WTC11 (cell line): ENCODE results near the gene RABAC1.

Source experiments
- ESRRA ChIP-seq: sonication (generic); formaldehyde crosslinking; IDR thresholded peaks from 2 replicates; pipeline ENCODE4 v1.8.1; 2022; ENCODE audit warnings: mild to moderate bottlenecking, missing genetic modification reagents, borderline replicate concordance
- NR1H2 ChIP-seq: sonication (generic); formaldehyde crosslinking; IDR thresholded peaks from 2 replicates; pipeline ENCODE4 v1.9.0; 2021; ENCODE audit warnings: mild to moderate bottlenecking, moderate library complexity, missing genetic modification reagents
- TF ChIP-seq, protein P1 (sequence below): fragments of 200-600 bp; IDR thresholded peaks from 2 replicates; pipeline ENCODE4 v1.8.0; 2022; ENCODE audit warnings: antibody characterized with exemption
- TF ChIP-seq, protein P2 (sequence below): sonication (generic); formaldehyde crosslinking; IDR thresholded peaks from 2 replicates; pipeline ENCODE4 v1.8.0; 2022; ENCODE audit warnings: mild to moderate bottlenecking, missing genetic modification reagents
- TF ChIP-seq, protein P3 (sequence below): sonication (generic); formaldehyde crosslinking; IDR thresholded peaks from 2 replicates; pipeline ENCODE4 v1.8.1; 2023; ENCODE audit warnings: mild to moderate bottlenecking, missing genetic modification reagents, borderline replicate concordance
- TF ChIP-seq, protein P4 (sequence below): sonication (generic); formaldehyde crosslinking; IDR thresholded peaks from 2 replicates; pipeline ENCODE4 v1.8.1; 2023; ENCODE audit warnings: mild to moderate bottlenecking, missing genetic modification reagents
- TF ChIP-seq, protein P5 (sequence below): sonication (generic); formaldehyde crosslinking; IDR thresholded peaks from 2 replicates; pipeline ENCODE4 v1.8.0; 2022; ENCODE audit warnings: mild to moderate bottlenecking, missing genetic modification reagents

DNA sequence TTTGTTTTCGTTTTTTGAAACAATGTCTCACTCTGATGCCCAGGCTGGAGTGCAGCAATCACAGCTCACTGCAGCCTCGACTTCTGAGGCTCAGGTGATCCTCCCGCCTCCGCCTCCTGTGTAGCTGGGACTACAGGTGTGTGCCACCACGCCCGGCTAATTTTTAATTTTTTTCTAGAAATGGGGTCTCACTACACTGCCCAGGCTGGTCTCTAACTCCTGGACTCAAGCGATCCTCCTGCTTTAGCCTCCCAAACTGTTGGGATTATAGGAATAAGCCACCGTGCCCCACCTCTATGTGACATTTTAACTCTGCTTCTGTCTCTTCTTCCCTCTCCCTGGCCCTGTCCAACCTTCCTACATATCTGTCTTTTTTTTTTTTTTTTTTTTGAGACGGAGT, 29.8 kb upstream of the RABAC1 start:
- TF ChIP-seq, protein P1, sequence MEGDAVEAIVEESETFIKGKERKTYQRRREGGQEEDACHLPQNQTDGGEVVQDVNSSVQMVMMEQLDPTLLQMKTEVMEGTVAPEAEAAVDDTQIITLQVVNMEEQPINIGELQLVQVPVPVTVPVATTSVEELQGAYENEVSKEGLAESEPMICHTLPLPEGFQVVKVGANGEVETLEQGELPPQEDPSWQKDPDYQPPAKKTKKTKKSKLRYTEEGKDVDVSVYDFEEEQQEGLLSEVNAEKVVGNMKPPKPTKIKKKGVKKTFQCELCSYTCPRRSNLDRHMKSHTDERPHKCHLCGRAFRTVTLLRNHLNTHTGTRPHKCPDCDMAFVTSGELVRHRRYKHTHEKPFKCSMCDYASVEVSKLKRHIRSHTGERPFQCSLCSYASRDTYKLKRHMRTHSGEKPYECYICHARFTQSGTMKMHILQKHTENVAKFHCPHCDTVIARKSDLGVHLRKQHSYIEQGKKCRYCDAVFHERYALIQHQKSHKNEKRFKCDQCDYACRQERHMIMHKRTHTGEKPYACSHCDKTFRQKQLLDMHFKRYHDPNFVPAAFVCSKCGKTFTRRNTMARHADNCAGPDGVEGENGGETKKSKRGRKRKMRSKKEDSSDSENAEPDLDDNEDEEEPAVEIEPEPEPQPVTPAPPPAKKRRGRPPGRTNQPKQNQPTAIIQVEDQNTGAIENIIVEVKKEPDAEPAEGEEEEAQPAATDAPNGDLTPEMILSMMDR, result no peak
- TF ChIP-seq, protein P2, sequence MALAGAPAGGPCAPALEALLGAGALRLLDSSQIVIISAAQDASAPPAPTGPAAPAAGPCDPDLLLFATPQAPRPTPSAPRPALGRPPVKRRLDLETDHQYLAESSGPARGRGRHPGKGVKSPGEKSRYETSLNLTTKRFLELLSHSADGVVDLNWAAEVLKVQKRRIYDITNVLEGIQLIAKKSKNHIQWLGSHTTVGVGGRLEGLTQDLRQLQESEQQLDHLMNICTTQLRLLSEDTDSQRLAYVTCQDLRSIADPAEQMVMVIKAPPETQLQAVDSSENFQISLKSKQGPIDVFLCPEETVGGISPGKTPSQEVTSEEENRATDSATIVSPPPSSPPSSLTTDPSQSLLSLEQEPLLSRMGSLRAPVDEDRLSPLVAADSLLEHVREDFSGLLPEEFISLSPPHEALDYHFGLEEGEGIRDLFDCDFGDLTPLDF (CRISPR knock-in tag), result no peak
- TF ChIP-seq ESRRA (CRISPR knock-in tag) (no peak), NR1H2 (CRISPR knock-in tag) (no peak)
- TF ChIP-seq, protein P3, sequence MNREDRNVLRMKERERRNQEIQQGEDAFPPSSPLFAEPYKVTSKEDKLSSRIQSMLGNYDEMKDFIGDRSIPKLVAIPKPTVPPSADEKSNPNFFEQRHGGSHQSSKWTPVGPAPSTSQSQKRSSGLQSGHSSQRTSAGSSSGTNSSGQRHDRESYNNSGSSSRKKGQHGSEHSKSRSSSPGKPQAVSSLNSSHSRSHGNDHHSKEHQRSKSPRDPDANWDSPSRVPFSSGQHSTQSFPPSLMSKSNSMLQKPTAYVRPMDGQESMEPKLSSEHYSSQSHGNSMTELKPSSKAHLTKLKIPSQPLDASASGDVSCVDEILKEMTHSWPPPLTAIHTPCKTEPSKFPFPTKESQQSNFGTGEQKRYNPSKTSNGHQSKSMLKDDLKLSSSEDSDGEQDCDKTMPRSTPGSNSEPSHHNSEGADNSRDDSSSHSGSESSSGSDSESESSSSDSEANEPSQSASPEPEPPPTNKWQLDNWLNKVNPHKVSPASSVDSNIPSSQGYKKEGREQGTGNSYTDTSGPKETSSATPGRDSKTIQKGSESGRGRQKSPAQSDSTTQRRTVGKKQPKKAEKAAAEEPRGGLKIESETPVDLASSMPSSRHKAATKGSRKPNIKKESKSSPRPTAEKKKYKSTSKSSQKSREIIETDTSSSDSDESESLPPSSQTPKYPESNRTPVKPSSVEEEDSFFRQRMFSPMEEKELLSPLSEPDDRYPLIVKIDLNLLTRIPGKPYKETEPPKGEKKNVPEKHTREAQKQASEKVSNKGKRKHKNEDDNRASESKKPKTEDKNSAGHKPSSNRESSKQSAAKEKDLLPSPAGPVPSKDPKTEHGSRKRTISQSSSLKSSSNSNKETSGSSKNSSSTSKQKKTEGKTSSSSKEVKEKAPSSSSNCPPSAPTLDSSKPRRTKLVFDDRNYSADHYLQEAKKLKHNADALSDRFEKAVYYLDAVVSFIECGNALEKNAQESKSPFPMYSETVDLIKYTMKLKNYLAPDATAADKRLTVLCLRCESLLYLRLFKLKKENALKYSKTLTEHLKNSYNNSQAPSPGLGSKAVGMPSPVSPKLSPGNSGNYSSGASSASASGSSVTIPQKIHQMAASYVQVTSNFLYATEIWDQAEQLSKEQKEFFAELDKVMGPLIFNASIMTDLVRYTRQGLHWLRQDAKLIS (CRISPR knock-in tag), result no peak
- TF ChIP-seq, protein P4, sequence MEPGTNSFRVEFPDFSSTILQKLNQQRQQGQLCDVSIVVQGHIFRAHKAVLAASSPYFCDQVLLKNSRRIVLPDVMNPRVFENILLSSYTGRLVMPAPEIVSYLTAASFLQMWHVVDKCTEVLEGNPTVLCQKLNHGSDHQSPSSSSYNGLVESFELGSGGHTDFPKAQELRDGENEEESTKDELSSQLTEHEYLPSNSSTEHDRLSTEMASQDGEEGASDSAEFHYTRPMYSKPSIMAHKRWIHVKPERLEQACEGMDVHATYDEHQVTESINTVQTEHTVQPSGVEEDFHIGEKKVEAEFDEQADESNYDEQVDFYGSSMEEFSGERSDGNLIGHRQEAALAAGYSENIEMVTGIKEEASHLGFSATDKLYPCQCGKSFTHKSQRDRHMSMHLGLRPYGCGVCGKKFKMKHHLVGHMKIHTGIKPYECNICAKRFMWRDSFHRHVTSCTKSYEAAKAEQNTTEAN (CRISPR knock-in tag), result no peak
- TF ChIP-seq, protein P5, sequence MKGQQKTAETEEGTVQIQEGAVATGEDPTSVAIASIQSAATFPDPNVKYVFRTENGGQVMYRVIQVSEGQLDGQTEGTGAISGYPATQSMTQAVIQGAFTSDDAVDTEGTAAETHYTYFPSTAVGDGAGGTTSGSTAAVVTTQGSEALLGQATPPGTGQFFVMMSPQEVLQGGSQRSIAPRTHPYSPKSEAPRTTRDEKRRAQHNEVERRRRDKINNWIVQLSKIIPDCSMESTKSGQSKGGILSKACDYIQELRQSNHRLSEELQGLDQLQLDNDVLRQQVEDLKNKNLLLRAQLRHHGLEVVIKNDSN (CRISPR knock-in tag), result no peak
